GM23248 (cell line): ENCODE data around the gene TEX54.

Experiments used
- EZH2 ChIP-seq: fragments of 200-600 bp; sonication (generic); IDR thresholded peaks from 2 replicates; pipeline ENCODE4 v1.6.1; 2018; ENCODE audit warnings: antibody characterized with exemption, mild to moderate bottlenecking; ENCODE audit not compliant: insufficient read depth, poor library complexity, severe bottlenecking
- EZH2phosphoT487 ChIP-seq: fragments of 200-600 bp; sonication (generic); IDR thresholded peaks from 2 replicates; pipeline ENCODE4 v1.6.1; 2018; ENCODE audit warnings: antibody characterized with exemption, moderate library complexity, mild to moderate bottlenecking, low read depth; ENCODE audit not compliant: insufficient read depth

DNA sequence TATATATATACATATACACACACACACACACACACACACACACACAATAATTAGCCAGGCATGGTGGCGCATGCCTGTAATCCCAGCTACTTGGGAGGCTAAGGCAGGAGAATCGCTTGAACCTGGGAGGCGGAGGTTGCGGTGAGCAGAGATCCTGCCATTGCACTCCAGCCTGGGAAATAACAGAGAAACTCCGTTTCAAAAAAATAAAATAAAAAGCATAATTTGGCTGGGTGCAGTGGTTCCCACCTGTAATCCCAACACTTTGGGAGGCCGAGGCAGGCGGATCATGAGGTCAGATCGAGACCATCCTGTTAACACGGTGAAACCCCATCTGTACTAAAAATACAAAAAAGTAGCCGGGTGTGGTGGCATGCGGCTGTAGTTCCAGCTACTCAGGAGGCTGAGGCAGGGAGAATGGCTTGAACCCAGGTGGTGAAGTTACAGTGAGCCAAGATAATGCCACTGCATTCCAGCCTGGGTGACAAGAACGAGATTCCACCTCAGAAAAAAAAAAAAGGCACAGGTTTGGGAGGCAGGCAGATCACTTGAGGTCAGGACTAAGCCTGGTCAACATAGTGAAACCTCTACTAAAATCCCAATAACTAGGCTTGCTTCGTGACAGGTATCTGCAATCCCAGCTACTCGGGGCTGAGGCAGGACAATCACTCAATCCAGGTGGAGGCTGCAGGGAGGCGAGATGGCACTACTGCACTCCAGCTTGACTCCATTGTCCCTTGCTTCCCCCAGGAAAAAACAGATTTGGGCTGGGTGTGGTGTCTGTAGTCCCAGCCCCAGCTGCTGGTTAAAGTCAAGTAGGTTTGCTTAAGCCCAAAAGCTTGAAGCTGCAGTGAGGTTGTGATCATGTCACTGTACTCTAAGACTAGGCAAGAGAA is 18.5 kb upstream of the TEX54 start:
- no peak for TF ChIP-seq EZH2
- no peak for TF ChIP-seq EZH2phosphoT487
